Keratinocyte (primary cell): Measurements from ENCODE around the gene TNIK.

ENCODE experiments used
- CTCF ChIP-seq, 3 experiments: IDR thresholded peaks in 1 of 3; conservative IDR thresholded peaks in 1 of 3; optimal IDR thresholded peaks in 1 of 3; 2 replicates in 2 of 3; 3 replicates in 1 of 3; pipeline versions ENCODE3 to v1.5.1; 2011; ENCODE audit warnings: low read length in 3 of 3, mild to moderate bottlenecking in 3 of 3, moderate library complexity in 2 of 3, control low read depth in 1 of 3, inconsistent platforms in 1 of 3; ENCODE audit not compliant: insufficient read depth in 2 of 3; ENCODE audit errors: extremely low read depth in 1 of 3
- EZH2 ChIP-seq: IDR thresholded peaks from one replicate; pipeline ENCODE4 v1.6.1; 2012; ENCODE audit warnings: inconsistent platforms, mild to moderate bottlenecking, low read length, moderate library complexity

DNA sequence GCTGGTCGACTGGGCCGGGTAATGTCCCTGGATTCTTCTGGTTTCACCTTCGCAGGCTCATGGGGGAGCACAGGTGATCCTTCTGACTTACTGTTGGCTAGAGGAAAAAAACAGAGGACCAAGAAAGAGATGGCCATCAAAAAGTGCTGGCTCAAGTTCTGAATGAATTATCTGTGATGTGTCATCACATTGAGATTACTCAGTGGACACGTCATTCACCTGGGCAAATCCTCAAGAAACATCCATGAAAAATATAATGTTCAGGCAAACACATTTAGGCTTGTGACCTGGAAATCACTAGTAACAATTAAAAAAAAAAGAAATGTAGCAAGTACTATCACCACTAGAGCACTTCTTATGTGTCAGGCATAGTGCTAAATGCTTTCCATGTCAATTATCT is 352.1 kb downstream of the TNIK start:
- no peak for TF ChIP-seq CTCF (optimal IDR thresholded peaks at IDR 0.05 in 1 of 3, IDR thresholded peaks at IDR 0.05 in 1 of 3, conservative IDR thresholded peaks at IDR 0.05 in 1 of 3; ENCODE audit: extremely low read depth in 1 of 3, insufficient read depth in 2 of 3, low read length in 3 of 3)
- TF ChIP-seq EZH2, result no peak
